Panc1 (cell line): ENCODE data around the gene NTM. TPM values are rescaled to one million over a fixed set of nuclear protein-coding genes. Genes with fewer than 3 reads are reported as not detected.

Experiments
- ATAC-seq: fragments of 200-7000 bp; cut with Tn5 transposase; 2 replicates; pipeline ENCODE4 v1.9.1; 2020; ENCODE audit warnings: mild to moderate bottlenecking, moderate library complexity
- BruUV-seq: library from RNA; stranded (reverse); fragments of 400-500 nt; replicated peaks from 2 replicates; lab custom pipeline; 2021; lab: Mats Ljungman, UMichigan
- CTCF ChIA-PET: fragments of 300-600 bp; sonication (Branson Sonifier 250); formaldehyde crosslinking; loops from one replicate; lab custom pipeline; 2022; ENCODE audit warnings: antibody characterized with exemption; lab: Charles Lee
- POLR2A ChIA-PET: fragments of 300-600 bp; sonication (Branson Sonifier 250); formaldehyde crosslinking; loops from one replicate; lab custom pipeline; 2022; ENCODE audit warnings: antibody characterized with exemption; lab: Charles Lee
- DNase-seq: peaks from one replicate; pipeline ENCODE4 v3.0.0-alpha.2; 2010; ENCODE audit warnings: low read depth, low spot score
- H3K27ac ChIP-seq: 2 replicates; pipeline ENCODE4 v1.5.1; 2011; ENCODE audit warnings: mild to moderate bottlenecking, low read length, inconsistent platforms
- H3K27me3 ChIP-seq: fragments of 200-500 bp; sonication (Bioruptor generic); 2 replicates; pipeline ENCODE4 v1.6.0; 2014; ENCODE audit warnings: low read length, inconsistent platforms; ENCODE audit not compliant: control insufficient read depth, insufficient read depth
- H3K36me3 ChIP-seq: fragments of 200-500 bp; sonication (Bioruptor generic); 2 replicates; pipeline ENCODE4 v1.5.1; 2014; ENCODE audit warnings: inconsistent platforms, mild to moderate bottlenecking, low read length, moderate library complexity; ENCODE audit not compliant: control insufficient read depth, insufficient read depth
- H3K4me1 ChIP-seq: 2 replicates; pipeline ENCODE4 v1.5.1; 2011; ENCODE audit warnings: inconsistent platforms, mild to moderate bottlenecking, low read length, moderate library complexity; ENCODE audit not compliant: control insufficient read depth, insufficient read depth
- H3K4me3 ChIP-seq, 2 experiments: 2 replicates each; pipeline ENCODE4 v1.5.1; 2011 to 2012; ENCODE audit warnings: low read depth in 2 of 2, low read length in 2 of 2, mild to moderate bottlenecking in 2 of 2, inconsistent platforms in 1 of 2, moderate library complexity in 1 of 2
- H3K9me3 ChIP-seq: fragments of 200-500 bp; sonication (Bioruptor generic); 2 replicates; pipeline ENCODE4 v1.5.1; 2014; ENCODE audit warnings: low read depth, mild to moderate bottlenecking, inconsistent platforms, low read length, moderate library complexity; ENCODE audit not compliant: control insufficient read depth, insufficient read depth
- CTCF ChIP-seq: fragments of 450-650 bp; IDR thresholded peaks from 2 replicates; pipeline ENCODE4 v1.5.1; 2017; ENCODE audit warnings: mild to moderate bottlenecking
- POLR2AphosphoS5 ChIP-seq: IDR thresholded peaks from 2 replicates; pipeline ENCODE4 v1.6.1; 2012; ENCODE audit warnings: mild to moderate bottlenecking, low read depth, low read length, moderate library complexity
- SIN3A ChIP-seq: IDR thresholded peaks from 2 replicates; pipeline ENCODE4 v1.6.1; 2012; ENCODE audit warnings: low read depth, mild to moderate bottlenecking, low read length, moderate library complexity, borderline replicate concordance; ENCODE audit not compliant: insufficient read depth
- TCF7L2 ChIP-seq: IDR thresholded peaks from 2 replicates; pipeline ENCODE4 v1.6.1; 2011; ENCODE audit warnings: mild to moderate bottlenecking, low read depth, low read length, inconsistent platforms
- in situ Hi-C: cut with HindIII; loops from 2 replicates; pipeline ENCODE4 v1.10.0; 2016; ENCODE audit warnings: low sequenced_read_pairs, low pct_unique_long_range_greater_than_20kb
- intact Hi-C: fragments of 100-400 bp; cut with micrococcal nuclease; formaldehyde crosslinking; loops from one replicate; pipeline ENCODE4 v1.10.0; 2022; ENCODE audit not compliant: unreplicated experiment
- total RNA-seq: library from RNA; stranded (reverse); gene quantifications from one replicate; pipeline ENCODE4 v1.2.1, GENCODE V29; 2021; ENCODE audit not compliant: unreplicated experiment
- TF ChIP-seq, protein P1 (sequence below), 2 experiments: IDR thresholded peaks; 2 replicates each; pipeline ENCODE4 v1.6.1; 2011 to 2012; ENCODE audit warnings: low read depth in 2 of 2, control low read depth in 1 of 2, low read length in 1 of 2, mild to moderate bottlenecking in 1 of 2, moderate library complexity in 1 of 2; ENCODE audit not compliant: insufficient read depth in 1 of 2

The NTM gene
- total RNA-seq, 1 experiment from 2014 or later = 0.10 TPM

GRCh38 chr11:132260636-132261035, 890.2 kb downstream of the NTM start:
- ATAC-seq = no peak
- H3K27ac ChIP-seq = no peak overlapping the region
- POLR2A ChIA-PET = no interaction called here
- H3K36me3 ChIP-seq = no peaks in the 10 kb centered on the region
- no peaks in the 10 kb centered on the region for H3K4me1 ChIP-seq
- intact Hi-C loops (no loop called here), in situ Hi-C loops (no loop called here)
- DNase-seq = no peak
- H3K4me3 ChIP-seq = no peak overlapping the region
- CTCF ChIA-PET = interaction anchor here (0.7 kb wide), 1 partner anchor 427 kb away, joined by 3 read pairs; no protein-coding TSS in a partner anchor
- H3K27me3 ChIP-seq = 0 out of 2 replicates have a peak, but pooled peaks cover 2% of the 10 kb centered on the region
- no TSS peak for BruUV-seq
- TF ChIP-seq TCF7L2 (no peak), POLR2AphosphoS5 (no peak), SIN3A (no peak), CTCF (no peak)
- TF ChIP-seq, protein P1, sequence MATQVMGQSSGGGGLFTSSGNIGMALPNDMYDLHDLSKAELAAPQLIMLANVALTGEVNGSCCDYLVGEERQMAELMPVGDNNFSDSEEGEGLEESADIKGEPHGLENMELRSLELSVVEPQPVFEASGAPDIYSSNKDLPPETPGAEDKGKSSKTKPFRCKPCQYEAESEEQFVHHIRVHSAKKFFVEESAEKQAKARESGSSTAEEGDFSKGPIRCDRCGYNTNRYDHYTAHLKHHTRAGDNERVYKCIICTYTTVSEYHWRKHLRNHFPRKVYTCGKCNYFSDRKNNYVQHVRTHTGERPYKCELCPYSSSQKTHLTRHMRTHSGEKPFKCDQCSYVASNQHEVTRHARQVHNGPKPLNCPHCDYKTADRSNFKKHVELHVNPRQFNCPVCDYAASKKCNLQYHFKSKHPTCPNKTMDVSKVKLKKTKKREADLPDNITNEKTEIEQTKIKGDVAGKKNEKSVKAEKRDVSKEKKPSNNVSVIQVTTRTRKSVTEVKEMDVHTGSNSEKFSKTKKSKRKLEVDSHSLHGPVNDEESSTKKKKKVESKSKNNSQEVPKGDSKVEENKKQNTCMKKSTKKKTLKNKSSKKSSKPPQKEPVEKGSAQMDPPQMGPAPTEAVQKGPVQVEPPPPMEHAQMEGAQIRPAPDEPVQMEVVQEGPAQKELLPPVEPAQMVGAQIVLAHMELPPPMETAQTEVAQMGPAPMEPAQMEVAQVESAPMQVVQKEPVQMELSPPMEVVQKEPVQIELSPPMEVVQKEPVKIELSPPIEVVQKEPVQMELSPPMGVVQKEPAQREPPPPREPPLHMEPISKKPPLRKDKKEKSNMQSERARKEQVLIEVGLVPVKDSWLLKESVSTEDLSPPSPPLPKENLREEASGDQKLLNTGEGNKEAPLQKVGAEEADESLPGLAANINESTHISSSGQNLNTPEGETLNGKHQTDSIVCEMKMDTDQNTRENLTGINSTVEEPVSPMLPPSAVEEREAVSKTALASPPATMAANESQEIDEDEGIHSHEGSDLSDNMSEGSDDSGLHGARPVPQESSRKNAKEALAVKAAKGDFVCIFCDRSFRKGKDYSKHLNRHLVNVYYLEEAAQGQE (IDR thresholded peaks at IDR 0.05; ENCODE audit: insufficient read depth in 1 of 2, low read depth in 2 of 2, low read length in 1 of 2) = no peak
- H3K9me3 ChIP-seq = no peaks in the 10 kb centered on the region

GRCh38 chr11:132263241-132263640, 892.8 kb downstream of the NTM start:
- in situ Hi-C loops (no loop called here), intact Hi-C loops (no loop called here)
- Histone ChIP-seq H3K4me3 (no peak overlapping the region), H3K9me3 (no peaks in the 10 kb centered on the region), H3K36me3 (no peaks in the 10 kb centered on the region), H3K4me1 (no peaks in the 10 kb centered on the region), H3K27me3 (0 out of 2 replicates have a peak, but pooled peaks cover under 1% of the 10 kb centered on the region), H3K27ac (no peak overlapping the region)
- no peak for TF ChIP-seq CTCF
- TF ChIP-seq, protein P1 (IDR thresholded peaks at IDR 0.05; ENCODE audit: insufficient read depth in 1 of 2, low read depth in 2 of 2, low read length in 1 of 2) = no peak
- TF ChIP-seq TCF7L2 = no peak
- TF ChIP-seq POLR2AphosphoS5 = no peak
- TF ChIP-seq SIN3A = no peak
- CTCF ChIA-PET = no interaction called here
- DNase-seq (no peak), ATAC-seq (no peak)
- no TSS peak for BruUV-seq
- POLR2A ChIA-PET = no interaction called here
